Pancreas (tissue), 10 donors: ENCODE data around the gene TLR1. TPM values are rescaled to one million over a fixed set of nuclear protein-coding genes. Genes with fewer than 3 reads are reported as not detected.

Source experiments
- ATAC-seq, 4 donors: fragments of 200-7000 bp; cut with Tn5 transposase; one replicate each; pipeline versions ENCODE4 v1.8.0 to v1.9.1; 2020; ENCODE audit warnings: mild to moderate bottlenecking in 4 of 4, moderate library complexity in 4 of 4
- DNase-seq, 6 donors: peaks; one replicate each; pipeline ENCODE4 v3.0.0-alpha.2; 2020
- FAIRE-seq: peaks from 2 replicates; lab custom pipeline; 2012; peaks lifted over from hg19 to GRCh38; lab: Jason Lieb, UNC
- H3K27ac ChIP-seq, 4 donors: fragments of 200-600 bp; sonication (generic); 1 replicate in 3 of 4; 2 replicates in 1 of 4; pipeline versions ENCODE4 v1.5.0 to v1.8.0; 2020
- H3K27me3 ChIP-seq, 4 donors: fragments of 200-600 bp; one replicate each; pipeline ENCODE4 v1.8.0; 2021
- H3K36me3 ChIP-seq, 3 donors: fragments of 200-600 bp; sonication (generic) in 1 of 3; one replicate each; pipeline versions ENCODE4 v1.5.0 to v1.8.0; 2020 to 2021
- H3K4me1 ChIP-seq, 3 donors: fragments of 200-600 bp; one replicate each; pipeline ENCODE4 v1.8.0; 2021
- H3K4me3 ChIP-seq, 4 donors: fragments of 200-600 bp; sonication (generic) in 2 of 4; one replicate each; pipeline versions ENCODE4 v1.5.0 to v1.8.0; 2020 to 2021
- H3K9me3 ChIP-seq, 4 donors: fragments of 200-600 bp; one replicate each; pipeline ENCODE4 v1.8.0; 2021
- WGBS, 2 donors: extraction: QIAGEN DNeasy Blood & Tissue Kit; methylation state at CpG; one replicate each; pipeline ENCODE4 v1.1.7; 2013; 5-methylcytosine and 5-hydroxymethylcytosine counted together
- intact Hi-C, 3 donors: fragments of 100-400 bp; cut with DNase I; formaldehyde crosslinking; loops; one replicate each; pipeline versions ENCODE4 v1.11.1 to v1.14.2; 2022
- polyA plus RNA-seq, 2 donors: library from polyadenylated mRNA; stranded (reverse); fragments of 200-250 nt; gene quantifications; one replicate each; pipeline ENCODE4 v1.2.3, GENCODE V29; 2013
- total RNA-seq, 6 donors: library from RNA; stranded (reverse); fragmentation: NEBNext Ultra II Directional in 4 of 6; extraction: Animal tissue kit (Norgen Biotek cat#: 25700) in 4 of 6; gene quantifications; one replicate each; pipeline versions ENCODE4 v1.2.1 to v1.2.4, GENCODE V29; 2021 to 2023
- TF ChIP-seq, protein P1 (sequence below), 4 donors: fragments of 200-600 bp; sonication (generic) in 3 of 4; IDR thresholded peaks; one replicate each; pipeline versions ENCODE4 v1.5.0 to v1.8.0; 2021; ENCODE audit warnings: antibody characterized with exemption in 4 of 4
- donor health status: healthy with polysubstance abuse.
- donor health status: DM: no; HTN: no; CAD: no; lungs with moderate emphysema.
- donor health status: DM: no; HTN: no; CAD: no.
- donor health status: control.
- donor health status: control.
- donor health status: Bipolar disorder and iron deficiency.
- donor health status: DM: yes; HTN: yes; CAD: no.
- donor health status: DM: no; HTN: no; CAD: no.
- donor health status: DM: no; HTN: no; CAD: no.
- donor health status: DM: yes; HTN: yes; CAD: no.

The TLR1 gene
- total and polyA plus RNA-seq, 8 donors = 1.3 to 25.3 (median 6.1) TPM

- FAIRE-seq = no peak
- intact Hi-C loops = no loop called here
- no peaks in the 10 kb centered on the region for H3K9me3 ChIP-seq
- no peaks in the 10 kb centered on the region for H3K36me3 ChIP-seq
- H3K27me3 ChIP-seq = no peaks in the 10 kb centered on the region
- no peak for DNase-seq
- no peak overlapping the region for H3K27ac ChIP-seq
- no peak overlapping the region for H3K4me3 ChIP-seq
- no peak for ATAC-seq
- TF ChIP-seq, protein P1, sequence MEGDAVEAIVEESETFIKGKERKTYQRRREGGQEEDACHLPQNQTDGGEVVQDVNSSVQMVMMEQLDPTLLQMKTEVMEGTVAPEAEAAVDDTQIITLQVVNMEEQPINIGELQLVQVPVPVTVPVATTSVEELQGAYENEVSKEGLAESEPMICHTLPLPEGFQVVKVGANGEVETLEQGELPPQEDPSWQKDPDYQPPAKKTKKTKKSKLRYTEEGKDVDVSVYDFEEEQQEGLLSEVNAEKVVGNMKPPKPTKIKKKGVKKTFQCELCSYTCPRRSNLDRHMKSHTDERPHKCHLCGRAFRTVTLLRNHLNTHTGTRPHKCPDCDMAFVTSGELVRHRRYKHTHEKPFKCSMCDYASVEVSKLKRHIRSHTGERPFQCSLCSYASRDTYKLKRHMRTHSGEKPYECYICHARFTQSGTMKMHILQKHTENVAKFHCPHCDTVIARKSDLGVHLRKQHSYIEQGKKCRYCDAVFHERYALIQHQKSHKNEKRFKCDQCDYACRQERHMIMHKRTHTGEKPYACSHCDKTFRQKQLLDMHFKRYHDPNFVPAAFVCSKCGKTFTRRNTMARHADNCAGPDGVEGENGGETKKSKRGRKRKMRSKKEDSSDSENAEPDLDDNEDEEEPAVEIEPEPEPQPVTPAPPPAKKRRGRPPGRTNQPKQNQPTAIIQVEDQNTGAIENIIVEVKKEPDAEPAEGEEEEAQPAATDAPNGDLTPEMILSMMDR (IDR thresholded peaks at IDR 0.05) = no peak
- H3K4me1 ChIP-seq = no peaks in the 10 kb centered on the region
These were observed 32.7 kb upstream of the TLR1 start for GRCh38 chr4:38837334-38837733.

DNA sequence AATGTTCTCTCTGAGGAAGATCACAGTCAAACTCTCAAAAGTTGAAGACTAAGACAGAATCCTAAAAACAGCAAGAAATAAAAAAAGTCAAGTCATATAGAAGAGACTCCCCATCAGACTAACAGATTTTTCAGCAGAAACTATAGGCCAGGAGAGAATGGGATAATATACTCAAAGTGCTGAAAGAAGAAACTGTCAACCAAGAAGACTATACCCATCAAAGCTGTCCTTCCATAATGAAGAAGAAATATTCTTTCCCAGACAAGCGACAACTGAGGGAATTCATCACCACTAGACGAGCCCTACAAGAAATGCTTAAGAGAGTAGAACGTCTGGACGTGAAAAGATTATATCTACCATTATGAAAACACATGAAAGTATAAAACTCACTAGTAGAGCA lies 30.0 kb upstream of the TLR1 start:
- H3K4me1 ChIP-seq = peaks cover 0 to 6% (median 0%) of the 10 kb centered on the region in 3 donors
- intact Hi-C loops = no loop called here
- DNase-seq = no peak
- no peak for FAIRE-seq
- no peaks in the 10 kb centered on the region for H3K36me3 ChIP-seq
- 89% methylated on average over 4 of the region's 4 CpGs for WGBS, 2 donors
- H3K27ac ChIP-seq = no peak overlapping the region
- H3K27me3 ChIP-seq = no peaks in the 10 kb centered on the region
- no peak for ATAC-seq
- TF ChIP-seq, protein P1 (IDR thresholded peaks at IDR 0.05) = no peak
- no peak overlapping the region for H3K4me3 ChIP-seq
- no peaks in the 10 kb centered on the region for H3K9me3 ChIP-seq

DNA sequence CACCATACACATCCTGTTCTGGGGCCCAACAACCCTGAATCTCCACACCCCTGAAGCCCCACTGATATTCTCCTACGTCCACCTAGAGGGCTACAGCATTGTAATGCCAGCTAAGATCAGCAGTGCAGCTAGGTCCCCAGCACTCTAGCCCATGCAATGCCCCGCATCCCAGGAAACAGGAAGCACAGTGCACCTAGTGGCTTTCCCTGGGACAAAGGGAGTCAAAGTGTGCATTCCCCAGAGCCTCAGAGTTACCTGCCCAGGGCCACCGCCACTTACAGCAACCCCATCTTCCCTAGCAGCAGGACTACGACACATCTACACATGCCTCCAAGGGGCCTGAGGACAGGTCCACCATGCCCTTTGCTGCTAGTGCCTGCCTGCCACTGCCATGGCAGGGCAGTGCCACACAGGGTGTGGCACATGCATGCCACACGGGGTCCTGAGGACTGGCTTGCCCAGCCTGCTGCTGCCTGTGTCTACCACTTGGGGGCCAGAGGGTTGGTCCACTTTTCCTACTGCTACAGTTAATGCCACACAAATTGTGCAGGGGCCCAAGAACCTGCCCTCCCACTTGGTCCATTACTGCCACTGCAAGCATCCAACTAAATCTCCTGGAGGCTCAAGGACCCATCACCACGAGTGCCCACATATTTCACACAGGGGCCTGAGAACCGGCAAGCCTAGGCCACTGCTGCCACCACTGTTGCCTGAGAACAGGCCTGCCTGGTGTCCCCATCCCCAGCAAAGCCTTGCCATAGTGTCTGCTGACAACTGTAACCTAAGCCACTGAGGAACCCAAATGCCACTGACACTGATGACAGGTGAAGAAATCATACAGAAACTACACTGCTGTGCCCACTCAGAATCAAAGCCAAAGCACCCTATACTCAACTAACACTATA lies 28.3 kb upstream of the TLR1 start:
- no peak for DNase-seq
- WGBS, 2 donors = 90 to 92% methylated on average over 7 of the region's 7 CpGs

DNA sequence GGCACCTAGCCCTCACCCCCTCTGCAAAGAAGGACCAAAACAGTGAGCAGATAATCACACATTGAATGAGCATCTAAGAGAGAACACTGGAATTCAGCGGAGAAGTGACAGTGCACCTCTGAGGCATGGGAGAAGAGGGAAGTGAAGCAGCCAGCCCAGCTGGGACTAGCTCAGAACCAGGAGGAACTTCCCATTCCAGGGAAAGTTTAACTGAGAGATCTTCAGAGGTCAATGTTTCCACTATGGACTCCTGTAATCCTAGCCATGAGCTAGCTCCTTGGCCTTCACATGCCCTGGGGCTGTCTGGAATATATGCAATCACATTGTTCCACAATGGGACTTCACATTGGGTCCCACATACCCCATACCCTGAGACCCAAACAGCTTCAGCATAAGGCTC lies 27.6 kb upstream of the TLR1 start:
- intact Hi-C loops = no loop called here
- WGBS, 2 donors = 95 to 98% methylated on average over 1 of the region's 1 CpG
- no peak for FAIRE-seq
- H3K9me3 ChIP-seq = no peaks in the 10 kb centered on the region
- H3K4me1 ChIP-seq = peaks cover 0 to 6% (median 0%) of the 10 kb centered on the region in 3 donors
- H3K27ac ChIP-seq = no peak overlapping the region
- H3K27me3 ChIP-seq = no peaks in the 10 kb centered on the region
- no peak overlapping the region for H3K4me3 ChIP-seq
- TF ChIP-seq, protein P1 (IDR thresholded peaks at IDR 0.05) = no peak
- no peak for ATAC-seq
- H3K36me3 ChIP-seq = no peaks in the 10 kb centered on the region
- no peak for DNase-seq

More for the DNA sequence above, 28.3 kb upstream of the TLR1 start:
- H3K36me3 ChIP-seq = no peaks in the 10 kb centered on the region
- FAIRE-seq (no peak), ATAC-seq (no peak)
- no peak overlapping the region for H3K4me3 ChIP-seq
- no peak overlapping the region for H3K27ac ChIP-seq
- TF ChIP-seq, protein P1 (IDR thresholded peaks at IDR 0.05) = no peak
- intact Hi-C loops = no loop called here
- H3K9me3 ChIP-seq = no peaks in the 10 kb centered on the region
- H3K4me1 ChIP-seq = peaks cover 0 to 6% (median 0%) of the 10 kb centered on the region in 3 donors
- H3K27me3 ChIP-seq = no peaks in the 10 kb centered on the region

- DNase-seq = no peak
- no peaks in the 10 kb centered on the region for H3K9me3 ChIP-seq
- peaks cover 0 to 6% (median 0%) of the 10 kb centered on the region in 3 donors for H3K4me1 ChIP-seq
- no peak for FAIRE-seq
- no peak overlapping the region for H3K4me3 ChIP-seq
- ATAC-seq = no peak
- TF ChIP-seq, protein P1 (IDR thresholded peaks at IDR 0.05) = no peak
- no peaks in the 10 kb centered on the region for H3K36me3 ChIP-seq
- intact Hi-C loops = no loop called here
- no peaks in the 10 kb centered on the region for H3K27me3 ChIP-seq
- no peak overlapping the region for H3K27ac ChIP-seq
These were observed 27.1 kb upstream of the TLR1 start for GRCh38 chr4:38831653-38832052.
